ENCODE results near the gene SDE2.
"Not testable (repeated sequence)": the region's sequence is repeated elsewhere in the genome, so short reads cannot be mapped to it uniquely, and the experiment has no call there.

DNA sequence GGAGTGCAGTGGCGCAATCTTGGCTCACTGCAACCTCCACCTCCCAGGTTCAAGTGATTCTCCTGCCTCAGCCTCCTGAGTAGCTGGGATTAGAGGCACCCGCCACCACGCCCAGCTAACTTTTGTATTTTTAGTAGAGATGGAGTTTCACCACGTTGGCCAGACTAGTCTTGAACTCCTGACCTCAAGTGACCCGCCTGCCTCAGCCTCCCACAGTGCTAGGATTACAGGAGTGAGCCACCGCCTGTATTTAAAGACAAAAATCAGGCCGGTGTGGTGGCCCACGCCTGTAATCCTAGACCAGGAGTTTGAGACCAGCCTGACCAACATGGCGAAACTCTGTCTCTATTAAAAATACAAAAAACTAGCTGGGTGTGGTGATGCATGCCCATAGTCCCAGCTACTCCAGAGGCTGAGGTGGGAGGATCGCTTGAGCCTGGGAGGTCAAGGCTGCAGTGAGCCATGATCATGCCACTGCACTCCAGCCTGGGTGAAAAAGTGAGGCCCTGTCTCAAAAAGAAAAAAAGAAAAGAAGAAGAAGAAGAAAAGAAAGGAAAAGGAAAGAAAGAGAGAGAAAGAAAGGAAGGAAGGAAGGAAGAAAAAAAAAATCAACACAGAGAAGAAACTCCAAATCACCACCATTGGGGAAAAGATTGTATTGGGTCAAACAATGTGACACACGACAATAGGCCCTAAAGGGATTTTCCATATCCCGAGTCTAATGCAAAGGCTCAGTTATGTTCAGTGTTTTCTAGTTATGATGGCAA, 8.2 kb upstream of the SDE2 start:
- not testable (repeated sequence) for TF ChIP-seq POLR2A (IDR thresholded peaks at IDR 0.05)
- TF ChIP-seq, protein P1, sequence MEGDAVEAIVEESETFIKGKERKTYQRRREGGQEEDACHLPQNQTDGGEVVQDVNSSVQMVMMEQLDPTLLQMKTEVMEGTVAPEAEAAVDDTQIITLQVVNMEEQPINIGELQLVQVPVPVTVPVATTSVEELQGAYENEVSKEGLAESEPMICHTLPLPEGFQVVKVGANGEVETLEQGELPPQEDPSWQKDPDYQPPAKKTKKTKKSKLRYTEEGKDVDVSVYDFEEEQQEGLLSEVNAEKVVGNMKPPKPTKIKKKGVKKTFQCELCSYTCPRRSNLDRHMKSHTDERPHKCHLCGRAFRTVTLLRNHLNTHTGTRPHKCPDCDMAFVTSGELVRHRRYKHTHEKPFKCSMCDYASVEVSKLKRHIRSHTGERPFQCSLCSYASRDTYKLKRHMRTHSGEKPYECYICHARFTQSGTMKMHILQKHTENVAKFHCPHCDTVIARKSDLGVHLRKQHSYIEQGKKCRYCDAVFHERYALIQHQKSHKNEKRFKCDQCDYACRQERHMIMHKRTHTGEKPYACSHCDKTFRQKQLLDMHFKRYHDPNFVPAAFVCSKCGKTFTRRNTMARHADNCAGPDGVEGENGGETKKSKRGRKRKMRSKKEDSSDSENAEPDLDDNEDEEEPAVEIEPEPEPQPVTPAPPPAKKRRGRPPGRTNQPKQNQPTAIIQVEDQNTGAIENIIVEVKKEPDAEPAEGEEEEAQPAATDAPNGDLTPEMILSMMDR (IDR thresholded peaks at IDR 0.05 in 4 of 5, conservative IDR thresholded peaks at IDR 0.05 in 1 of 5) = not testable (repeated sequence)
